Activated CD4-positive, alpha-beta T cell treated with anti-CD3 and anti-CD28 coated beads for 1 hour (primary cell): Measurements from ENCODE around the gene LRRC26.

ENCODE experiments used
- DNase-seq: peaks from one replicate; pipeline ENCODE4 v3.0.0-alpha.2; 2020

The LRRC26 gene

GRCh38 chr9:137181680-137182079 is 11.8 kb upstream of the LRRC26 start:
- no peak for DNase-seq

GRCh38 chr9:137180491-137180890 is 10.6 kb upstream of the LRRC26 start:
- no peak for DNase-seq

- no peak for DNase-seq
These were observed 9.9 kb upstream of the LRRC26 start for GRCh38 chr9:137179761-137180160.

- DNase-seq, result no peak
These were observed 9.2 kb upstream of the LRRC26 start for GRCh38 chr9:137178939-137179630.

GRCh38 chr9:137178201-137178938 is 8.5 kb upstream of the LRRC26 start:
- no peak for DNase-seq

- DNase-seq, result no peak
These were observed 6.7 kb upstream of the LRRC26 start for GRCh38 chr9:137176302-137177182.

GRCh38 chr9:137175345-137175961 is 5.6 kb upstream of the LRRC26 start:
- DNase-seq, result no peak

GRCh38 chr9:137174722-137175293 is 5.0 kb upstream of the LRRC26 start:
- DNase-seq, result no peak

GRCh38 chr9:137173796-137174664 is 4.2 kb upstream of the LRRC26 start:
- DNase-seq, result no peak

- no peak for DNase-seq
These were observed 3.3 kb upstream of the LRRC26 start for GRCh38 chr9:137172901-137173795.

GRCh38 chr9:137171149-137171900 is 1.5 kb upstream of the LRRC26 start:
- DNase-seq, result no peak

- DNase-seq, result no peak
These were observed 766 bp upstream of the LRRC26 start for GRCh38 chr9:137170486-137171148.

- no peak for DNase-seq
These were observed 671 bp downstream of the LRRC26 start for GRCh38 chr9:137168904-137169856.

- no peak for DNase-seq
These were observed 1.3 kb downstream of the LRRC26 start for GRCh38 chr9:137168573-137168903.

- DNase-seq, result no peak
These were observed 1.9 kb downstream of the LRRC26 start for GRCh38 chr9:137167747-137168572.

- DNase-seq, result no peak
These were observed 2.5 kb downstream of the LRRC26 start for GRCh38 chr9:137167277-137167746.
